Heart left ventricle (tissue), 13 donors: Measurements from ENCODE around the gene TMEM242.

Experiments
- POLR2A ChIP-seq, 2 donors: fragments of 450-650 bp; IDR thresholded peaks; one replicate each; pipeline ENCODE4 v1.6.1; 2017; ENCODE audit warnings: antibody characterized with exemption in 2 of 2, mild to moderate bottlenecking in 2 of 2, moderate library complexity in 2 of 2
- TF ChIP-seq, protein P1 (sequence below), 12 donors: fragments of 200-600 bp; sonication (generic) in 4 of 12; IDR thresholded peaks; one replicate each; pipeline versions ENCODE4 v1.5.0 to v1.8.0; 2018 to 2022; ENCODE audit warnings: antibody characterized with exemption in 12 of 12, mild to moderate bottlenecking in 5 of 12
- donor health status: ischemic (EF 13 %, LVEDD 7.1; RV severe dilation, severe dysfunction).
- donor health status: DM: no; HTN: yes; CAD: no.
- donor health status: DM: no; HTN: no; CAD: no.
- donor health status: ischemic (EF 25% LVEDD 6.9; RV normal size, moderate dysfunction).
- donor health status: ischemic (EF 25% LVEDD 5.7; RV mildly dilated, moderate dysfunction).
- donor health status: ischemic (EF 35%, LVEDD 5.7; RV mildly dilated, moderate dysfunction).
- donor health status: nonischemic (EF 11% LVEDD 7.7; RV severe dilation, severe dysfunction).
- donor health status: DM: yes; HTN: yes; CAD: no.
- donor health status: PGD.
- donor health status: ischemic (EF 29% LVEDD 5.4; RV normal size, mild dysfunction).
- donor health status: nonischemic (EF 23%, LVEDD 6.1; RV moderate dilation, normal function).

- TF ChIP-seq, protein P1, sequence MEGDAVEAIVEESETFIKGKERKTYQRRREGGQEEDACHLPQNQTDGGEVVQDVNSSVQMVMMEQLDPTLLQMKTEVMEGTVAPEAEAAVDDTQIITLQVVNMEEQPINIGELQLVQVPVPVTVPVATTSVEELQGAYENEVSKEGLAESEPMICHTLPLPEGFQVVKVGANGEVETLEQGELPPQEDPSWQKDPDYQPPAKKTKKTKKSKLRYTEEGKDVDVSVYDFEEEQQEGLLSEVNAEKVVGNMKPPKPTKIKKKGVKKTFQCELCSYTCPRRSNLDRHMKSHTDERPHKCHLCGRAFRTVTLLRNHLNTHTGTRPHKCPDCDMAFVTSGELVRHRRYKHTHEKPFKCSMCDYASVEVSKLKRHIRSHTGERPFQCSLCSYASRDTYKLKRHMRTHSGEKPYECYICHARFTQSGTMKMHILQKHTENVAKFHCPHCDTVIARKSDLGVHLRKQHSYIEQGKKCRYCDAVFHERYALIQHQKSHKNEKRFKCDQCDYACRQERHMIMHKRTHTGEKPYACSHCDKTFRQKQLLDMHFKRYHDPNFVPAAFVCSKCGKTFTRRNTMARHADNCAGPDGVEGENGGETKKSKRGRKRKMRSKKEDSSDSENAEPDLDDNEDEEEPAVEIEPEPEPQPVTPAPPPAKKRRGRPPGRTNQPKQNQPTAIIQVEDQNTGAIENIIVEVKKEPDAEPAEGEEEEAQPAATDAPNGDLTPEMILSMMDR (IDR thresholded peaks at IDR 0.05), result no peak
- TF ChIP-seq POLR2A (IDR thresholded peaks at IDR 0.05), result no peak
These were observed 79.1 kb downstream of the TMEM242 start for GRCh38 chr6:157244175-157244574.
